OCI-LY1 (cell line): ENCODE data around the gene FAM149A.

Experiments used
- EZH2 ChIP-seq: fragments of 200-600 bp; sonication (generic), shearing (Covaris generic); IDR thresholded peaks from 2 replicates; pipeline ENCODE4 v1.8.0; 2017; ENCODE audit warnings: borderline replicate concordance, mixed run types, mild to moderate bottlenecking, antibody characterized with exemption, low read length, moderate library complexity, mixed read lengths
- TF ChIP-seq, protein P1 (sequence below): fragments of 200-600 bp; sonication (generic), shearing (Covaris generic); IDR thresholded peaks from 2 replicates; pipeline ENCODE4 v1.5.1; 2017; ENCODE audit warnings: mild to moderate bottlenecking, antibody characterized with exemption, low read length, moderate library complexity, mixed read lengths

DNA sequence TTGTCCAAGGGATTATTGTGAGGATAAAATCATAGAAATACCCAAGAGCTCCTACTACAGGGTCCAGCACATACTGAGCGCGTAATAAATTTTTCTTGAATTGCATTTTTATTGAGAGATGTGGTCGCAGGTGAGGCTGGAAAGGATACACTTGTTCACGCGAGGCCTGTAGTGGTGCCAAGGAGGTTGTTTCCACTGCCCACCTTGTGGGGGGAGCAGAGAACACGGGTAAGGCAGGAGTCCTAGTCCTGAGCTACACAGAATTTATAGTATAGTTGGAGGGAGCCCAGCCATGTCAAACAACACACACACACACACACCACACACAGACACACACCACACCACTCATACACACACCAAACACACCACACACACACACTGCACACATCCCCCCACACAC is 55.1 kb downstream of the FAM149A start:
- TF ChIP-seq, protein P1, sequence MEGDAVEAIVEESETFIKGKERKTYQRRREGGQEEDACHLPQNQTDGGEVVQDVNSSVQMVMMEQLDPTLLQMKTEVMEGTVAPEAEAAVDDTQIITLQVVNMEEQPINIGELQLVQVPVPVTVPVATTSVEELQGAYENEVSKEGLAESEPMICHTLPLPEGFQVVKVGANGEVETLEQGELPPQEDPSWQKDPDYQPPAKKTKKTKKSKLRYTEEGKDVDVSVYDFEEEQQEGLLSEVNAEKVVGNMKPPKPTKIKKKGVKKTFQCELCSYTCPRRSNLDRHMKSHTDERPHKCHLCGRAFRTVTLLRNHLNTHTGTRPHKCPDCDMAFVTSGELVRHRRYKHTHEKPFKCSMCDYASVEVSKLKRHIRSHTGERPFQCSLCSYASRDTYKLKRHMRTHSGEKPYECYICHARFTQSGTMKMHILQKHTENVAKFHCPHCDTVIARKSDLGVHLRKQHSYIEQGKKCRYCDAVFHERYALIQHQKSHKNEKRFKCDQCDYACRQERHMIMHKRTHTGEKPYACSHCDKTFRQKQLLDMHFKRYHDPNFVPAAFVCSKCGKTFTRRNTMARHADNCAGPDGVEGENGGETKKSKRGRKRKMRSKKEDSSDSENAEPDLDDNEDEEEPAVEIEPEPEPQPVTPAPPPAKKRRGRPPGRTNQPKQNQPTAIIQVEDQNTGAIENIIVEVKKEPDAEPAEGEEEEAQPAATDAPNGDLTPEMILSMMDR: no peak
- no peak for TF ChIP-seq EZH2
